Measurements from ENCODE around the gene DLG2.
A peak's percentile ranks its signal among the peaks of the same experiment; 100 is the strongest.

Gene DLG2

GRCh38 chr11:84390441-84391078, 1236.6 kb downstream of the DLG2 start:
- no peaks in the 10 kb centered on the region for H3K36me3 Mint-ChIP-seq (ENCODE audit: low read depth)
- H3K4me1 Mint-ChIP-seq = no peaks in the 10 kb centered on the region
- no peaks in the 10 kb centered on the region for H3K27me3 Mint-ChIP-seq (ENCODE audit: low read depth)
- TF ChIP-seq CTCF (IDR thresholded peaks at IDR 0.05; ENCODE audit: unreplicated experiment in 3 of 3) = no peak
- H3K4me3 Mint-ChIP-seq = no peak overlapping the region
- H3K9me3 Mint-ChIP-seq = no peaks in the 10 kb centered on the region
- no peak overlapping the region for H3K27ac Mint-ChIP-seq

GRCh38 chr11:84389696-84390095, 1237.4 kb downstream of the DLG2 start:
- H3K4me3 Mint-ChIP-seq = no peak overlapping the region
- H3K9me3 Mint-ChIP-seq = no peaks in the 10 kb centered on the region

GRCh38 chr11:84384731-84385130, 1242.4 kb downstream of the DLG2 start:
- Mint-ChIP-seq H3K27ac (no peak overlapping the region), H3K4me1 (no peaks in the 10 kb centered on the region)
- peak; percentile 67 to 85 (median 80) for TF ChIP-seq CTCF (IDR thresholded peaks at IDR 0.05; ENCODE audit: unreplicated experiment in 3 of 3)

More at GRCh38 chr11:84389696-84390095, 1237.4 kb downstream of the DLG2 start:
- no peaks in the 10 kb centered on the region for H3K27me3 Mint-ChIP-seq (ENCODE audit: low read depth)
- no peaks in the 10 kb centered on the region for H3K4me1 Mint-ChIP-seq
- no peak for TF ChIP-seq CTCF (IDR thresholded peaks at IDR 0.05; ENCODE audit: unreplicated experiment in 3 of 3)
- H3K36me3 Mint-ChIP-seq (ENCODE audit: low read depth) = no peaks in the 10 kb centered on the region
- H3K27ac Mint-ChIP-seq = no peak overlapping the region

GRCh38 chr11:84383576-84383975, 1243.6 kb downstream of the DLG2 start:
- no peak overlapping the region for H3K27ac Mint-ChIP-seq
- no peaks in the 10 kb centered on the region for H3K9me3 Mint-ChIP-seq
- no peak overlapping the region for H3K4me3 Mint-ChIP-seq
- H3K27me3 Mint-ChIP-seq (ENCODE audit: low read depth) = no peaks in the 10 kb centered on the region
- no peaks in the 10 kb centered on the region for H3K4me1 Mint-ChIP-seq
- TF ChIP-seq CTCF (IDR thresholded peaks at IDR 0.05; ENCODE audit: unreplicated experiment in 3 of 3) = no peak
- H3K36me3 Mint-ChIP-seq (ENCODE audit: low read depth) = no peaks in the 10 kb centered on the region

More at GRCh38 chr11:84384731-84385130, 1242.4 kb downstream of the DLG2 start:
- Mint-ChIP-seq H3K4me3 (no peak overlapping the region), H3K27me3 (ENCODE audit: low read depth) (no peaks in the 10 kb centered on the region), H3K9me3 (no peaks in the 10 kb centered on the region), H3K36me3 (ENCODE audit: low read depth) (no peaks in the 10 kb centered on the region)

GRCh38 chr11:84381666-84382065, 1245.5 kb downstream of the DLG2 start:
- Mint-ChIP-seq H3K9me3 (no peaks in the 10 kb centered on the region), H3K4me1 (no peaks in the 10 kb centered on the region), H3K4me3 (no peak overlapping the region), H3K27me3 (ENCODE audit: low read depth) (no peaks in the 10 kb centered on the region), H3K27ac (no peak overlapping the region), H3K36me3 (ENCODE audit: low read depth) (no peaks in the 10 kb centered on the region)
- TF ChIP-seq CTCF (IDR thresholded peaks at IDR 0.05; ENCODE audit: unreplicated experiment in 3 of 3) = no peak

GRCh38 chr11:84372381-84372950, 1254.7 kb downstream of the DLG2 start:
- no peaks in the 10 kb centered on the region for H3K9me3 Mint-ChIP-seq
- H3K36me3 Mint-ChIP-seq (ENCODE audit: low read depth) = no peaks in the 10 kb centered on the region
- H3K27me3 Mint-ChIP-seq (ENCODE audit: low read depth) = no peaks in the 10 kb centered on the region
- no peak for TF ChIP-seq CTCF (IDR thresholded peaks at IDR 0.05; ENCODE audit: unreplicated experiment in 3 of 3)
- no peak overlapping the region for H3K27ac Mint-ChIP-seq
- H3K4me3 Mint-ChIP-seq = no peak overlapping the region
- no peaks in the 10 kb centered on the region for H3K4me1 Mint-ChIP-seq

Measured in nephron (organoid).